GM23338 (cell line): ENCODE measurements around the gene ARHGAP1. TPM values are rescaled to one million over a fixed set of nuclear protein-coding genes. Genes with fewer than 3 reads are reported as not detected.

Source experiments
- ATAC-seq: fragments of 200-7000 bp; cut with Tn5 transposase; 3 replicates; pipeline ENCODE4 v1.9.1; 2020
- DNase-seq: peaks from one replicate; pipeline ENCODE4 v3.0.0-alpha.2; 2015; ENCODE audit warnings: low spot score
- H2AFZ ChIP-seq: fragments of 200-600 bp; sonication (generic); 2 replicates; pipeline ENCODE4 v1.8.0; 2016; ENCODE audit warnings: antibody characterized with exemption, mild to moderate bottlenecking, moderate library complexity
- H3F3A ChIP-seq: fragments of 200-600 bp; sonication (generic); replicated peaks from 2 replicates; pipeline ENCODE4 v1.8.0; 2017; ENCODE audit warnings: antibody characterized with exemption, mixed run types, low read depth
- H3K27ac ChIP-seq: fragments of 200-600 bp; sonication (generic); 2 replicates; pipeline ENCODE4 v1.6.1; 2016; ENCODE audit warnings: low read depth
- H3K27me3 ChIP-seq: fragments of 200-600 bp; sonication (generic); 2 replicates; pipeline ENCODE4 v1.8.0; 2016; ENCODE audit warnings: mild to moderate bottlenecking, mixed run types, moderate library complexity; ENCODE audit not compliant: insufficient read depth
- H3K36me3 ChIP-seq: fragments of 200-600 bp; sonication (generic); 2 replicates; pipeline ENCODE4 v1.8.0; 2016; ENCODE audit warnings: mild to moderate bottlenecking; ENCODE audit not compliant: insufficient read depth
- H3K4me1 ChIP-seq: fragments of 200-600 bp; sonication (generic); 2 replicates; pipeline ENCODE4 v1.8.0; 2016; ENCODE audit warnings: mild to moderate bottlenecking, moderate library complexity; ENCODE audit not compliant: insufficient read depth
- H3K4me2 ChIP-seq: fragments of 200-600 bp; sonication (generic); 2 replicates; pipeline ENCODE4 v1.7.1; 2017; ENCODE audit warnings: mixed run types
- H3K4me3 ChIP-seq: fragments of 200-600 bp; sonication (generic); 2 replicates; pipeline ENCODE4 v1.6.1; 2016; ENCODE audit warnings: mixed run types
- H3K79me2 ChIP-seq: fragments of 200-600 bp; sonication (generic); replicated peaks from 2 replicates; pipeline ENCODE4 v1.8.0; 2017; ENCODE audit warnings: mild to moderate bottlenecking; ENCODE audit not compliant: insufficient read depth
- H3K9me2 ChIP-seq: fragments of 200-600 bp; sonication (generic); 2 replicates; pipeline ENCODE4 v1.8.0; 2017; ENCODE audit not compliant: insufficient read depth
- H4K20me1 ChIP-seq: fragments of 200-600 bp; sonication (generic); replicated peaks from 2 replicates; pipeline ENCODE4 v1.8.0; 2017; ENCODE audit warnings: mild to moderate bottlenecking; ENCODE audit not compliant: insufficient read depth
- H3K27ac Mint-ChIP-seq: 2 replicates; pipeline ENCODE4 v1.8.0; 2020; ENCODE audit warnings: inconsistent platforms, mild to moderate bottlenecking, moderate library complexity, mixed read lengths
- H3K27me3 Mint-ChIP-seq: 3 replicates; pipeline ENCODE4 v1.8.0; 2022; ENCODE audit warnings: low read depth, mild to moderate bottlenecking, moderate library complexity, mixed read lengths, inconsistent platforms; ENCODE audit not compliant: insufficient read depth, poor library complexity
- H3K36me3 Mint-ChIP-seq: 3 replicates; pipeline ENCODE4 v1.8.0; 2021; ENCODE audit warnings: low read depth, mild to moderate bottlenecking, inconsistent platforms, moderate library complexity, mixed read lengths
- H3K4me1 Mint-ChIP-seq: 3 replicates; pipeline ENCODE4 v1.8.0; 2020; ENCODE audit warnings: mild to moderate bottlenecking, inconsistent platforms, mixed read lengths
- H3K4me3 Mint-ChIP-seq: 3 replicates; pipeline ENCODE4 v1.8.0; 2021; ENCODE audit warnings: moderate library complexity, mild to moderate bottlenecking, inconsistent platforms, mixed read lengths
- H3K9me3 Mint-ChIP-seq: 3 replicates; pipeline ENCODE4 v1.8.0; 2020; ENCODE audit warnings: moderate library complexity, mild to moderate bottlenecking, inconsistent platforms, mixed read lengths
- CREB1 ChIP-seq: fragments of 250-450 bp; sonication (Bioruptor Pico); IDR thresholded peaks from 2 replicates; pipeline ENCODE4 v1.5.0; 2020; ENCODE audit warnings: low read depth, mild to moderate bottlenecking, moderate library complexity
- EZH2 ChIP-seq: fragments of 200-600 bp; sonication (generic); IDR thresholded peaks from one replicate; pipeline ENCODE4 v1.8.0; 2017; ENCODE audit warnings: antibody characterized with exemption, mild to moderate bottlenecking, low read depth; ENCODE audit not compliant: unreplicated experiment
- EZH2phosphoT487 ChIP-seq: fragments of 200-600 bp; sonication (generic); IDR thresholded peaks from one replicate; pipeline ENCODE4 v1.8.1; 2018; ENCODE audit warnings: antibody characterized with exemption; ENCODE audit not compliant: unreplicated experiment
- JUNB ChIP-seq: IDR thresholded peaks from one replicate; pipeline ENCODE4 v1.6.1; 2016; ENCODE audit warnings: antibody characterized with exemption; ENCODE audit not compliant: unreplicated experiment
- NANOG ChIP-seq: IDR thresholded peaks from 2 replicates; pipeline ENCODE4 v1.6.1; 2016; ENCODE audit warnings: antibody characterized with exemption, borderline replicate concordance
- POLR2AphosphoS5 ChIP-seq: IDR thresholded peaks from 2 replicates; pipeline ENCODE4 v1.6.1; 2016; ENCODE audit warnings: antibody characterized with exemption, low read depth
- STAT1 ChIP-seq: IDR thresholded peaks from one replicate; pipeline ENCODE4 v1.6.1; 2016; ENCODE audit warnings: antibody characterized with exemption; ENCODE audit not compliant: unreplicated experiment
- ZNF114 ChIP-seq: fragments of 250-450 bp; sonication (Bioruptor Pico); IDR thresholded peaks from 2 replicates; pipeline ENCODE4 v1.5.0; 2020; ENCODE audit warnings: mild to moderate bottlenecking, moderate library complexity
- ZNF331 ChIP-seq: fragments of 250-450 bp; sonication (Bioruptor Pico); IDR thresholded peaks from 2 replicates; pipeline ENCODE4 v1.5.0; 2020; ENCODE audit warnings: low read depth, mild to moderate bottlenecking, moderate library complexity
- polyA plus RNA-seq: library from polyadenylated mRNA; unstranded; fragments of >200 nt; fragmentation: Nextera tagmentation; extraction: Ambion mirVana; gene quantifications from 2 replicates; pipeline ENCODE4 v1.2.1, GENCODE V29; 2016
- total RNA-seq: library from RNA; depleted of rRNA; stranded (reverse); fragments of >200 nt; shearing (Covaris generic); gene quantifications from 2 replicates; pipeline ENCODE4 v1.2.3, GENCODE V29; 2014
- TF ChIP-seq, protein P1 (sequence below), 2 experiments: fragments of 200-600 bp in 1 of 2; sonication (generic) in 1 of 2; conservative IDR thresholded peaks; 2 replicates each; pipeline versions ENCODE4 v1.5.1 to v1.6.1; 2016 to 2017; ENCODE audit warnings: antibody characterized with exemption in 2 of 2, low read depth in 2 of 2, mild to moderate bottlenecking in 2 of 2, moderate library complexity in 1 of 2
- TF ChIP-seq, protein P2 (sequence below): fragments of 250-450 bp; sonication (Bioruptor Pico); IDR thresholded peaks from 2 replicates; pipeline ENCODE4 v1.5.0; 2020; ENCODE audit warnings: mild to moderate bottlenecking, moderate library complexity
- TF ChIP-seq, protein P3 (sequence below): IDR thresholded peaks from 2 replicates; pipeline ENCODE4 v1.6.1; 2016; ENCODE audit warnings: antibody characterized with exemption
- TF ChIP-seq, protein P4 (sequence below): IDR thresholded peaks from one replicate; pipeline ENCODE4 v1.6.1; 2018; ENCODE audit warnings: antibody characterized with exemption; ENCODE audit not compliant: unreplicated experiment

ARHGAP1 gene
- total and polyA plus RNA-seq, 2 experiments from 2014 or later: 23.4 to 38.1 TPM

DNA sequence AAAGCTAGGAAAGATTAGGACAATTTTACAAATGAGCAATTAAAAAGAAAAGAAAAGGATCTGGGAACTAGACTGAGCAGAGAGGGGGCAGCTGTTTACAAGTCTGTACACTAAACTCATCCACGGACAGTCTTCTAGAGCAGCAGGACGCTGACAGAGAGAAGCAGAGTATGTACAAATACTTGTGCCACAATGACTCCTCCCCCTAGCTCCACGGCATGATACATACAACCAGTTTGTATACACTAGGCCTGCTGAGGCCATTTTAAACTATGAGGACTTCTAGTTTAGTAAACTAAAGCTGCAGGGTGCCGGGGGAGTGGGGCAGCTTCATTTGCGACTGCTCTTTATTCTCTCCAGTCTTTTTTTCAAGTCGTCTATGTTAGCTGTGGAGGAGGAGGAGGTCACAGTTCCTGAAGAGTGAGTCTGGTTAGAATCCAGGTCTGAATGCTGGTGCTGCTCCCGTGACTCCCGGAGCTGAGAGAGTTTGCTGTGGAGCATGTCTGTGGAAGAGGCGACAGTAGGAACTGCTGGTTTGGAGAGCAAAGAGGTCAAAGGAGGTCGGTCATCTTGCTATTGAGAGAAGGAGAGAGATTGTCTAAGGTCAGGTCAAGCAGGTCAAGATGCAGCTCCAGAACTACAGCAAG, 43.4 kb upstream of the ARHGAP1 start:
- H3K4me1 ChIP-seq: no peaks in the 10 kb centered on the region
- Mint-ChIP-seq H3K27ac (no peak overlapping the region), H3K4me3 (no peak overlapping the region; the same call in 2 of the 3 replicates), H3K36me3 (peaks cover 73% of the 10 kb centered on the region), H3K27me3 (peaks cover 1% of the 10 kb centered on the region), H3K9me3 (no peaks in the 10 kb centered on the region), H3K4me1 (peaks cover 4% of the 10 kb centered on the region; the same call in 2 of the 3 replicates)
- H2AFZ ChIP-seq: no peak overlapping the region
- H3K9me2 ChIP-seq: no peaks in the 10 kb centered on the region
- peaks cover 3% of the 10 kb centered on the region for H4K20me1 ChIP-seq
- no peak for TF ChIP-seq ZNF331 (CRISPR knock-in tag)
- no peak for TF ChIP-seq JUNB
- no peak for TF ChIP-seq EZH2
- TF ChIP-seq, protein P1, sequence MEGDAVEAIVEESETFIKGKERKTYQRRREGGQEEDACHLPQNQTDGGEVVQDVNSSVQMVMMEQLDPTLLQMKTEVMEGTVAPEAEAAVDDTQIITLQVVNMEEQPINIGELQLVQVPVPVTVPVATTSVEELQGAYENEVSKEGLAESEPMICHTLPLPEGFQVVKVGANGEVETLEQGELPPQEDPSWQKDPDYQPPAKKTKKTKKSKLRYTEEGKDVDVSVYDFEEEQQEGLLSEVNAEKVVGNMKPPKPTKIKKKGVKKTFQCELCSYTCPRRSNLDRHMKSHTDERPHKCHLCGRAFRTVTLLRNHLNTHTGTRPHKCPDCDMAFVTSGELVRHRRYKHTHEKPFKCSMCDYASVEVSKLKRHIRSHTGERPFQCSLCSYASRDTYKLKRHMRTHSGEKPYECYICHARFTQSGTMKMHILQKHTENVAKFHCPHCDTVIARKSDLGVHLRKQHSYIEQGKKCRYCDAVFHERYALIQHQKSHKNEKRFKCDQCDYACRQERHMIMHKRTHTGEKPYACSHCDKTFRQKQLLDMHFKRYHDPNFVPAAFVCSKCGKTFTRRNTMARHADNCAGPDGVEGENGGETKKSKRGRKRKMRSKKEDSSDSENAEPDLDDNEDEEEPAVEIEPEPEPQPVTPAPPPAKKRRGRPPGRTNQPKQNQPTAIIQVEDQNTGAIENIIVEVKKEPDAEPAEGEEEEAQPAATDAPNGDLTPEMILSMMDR (conservative IDR thresholded peaks at IDR 0.05; ENCODE audit: low read depth in 2 of 2): no peak
- no peak for TF ChIP-seq CREB1 (CRISPR knock-in tag)
- no peak for TF ChIP-seq EZH2phosphoT487
- no peak for TF ChIP-seq STAT1
- TF ChIP-seq, protein P2, sequence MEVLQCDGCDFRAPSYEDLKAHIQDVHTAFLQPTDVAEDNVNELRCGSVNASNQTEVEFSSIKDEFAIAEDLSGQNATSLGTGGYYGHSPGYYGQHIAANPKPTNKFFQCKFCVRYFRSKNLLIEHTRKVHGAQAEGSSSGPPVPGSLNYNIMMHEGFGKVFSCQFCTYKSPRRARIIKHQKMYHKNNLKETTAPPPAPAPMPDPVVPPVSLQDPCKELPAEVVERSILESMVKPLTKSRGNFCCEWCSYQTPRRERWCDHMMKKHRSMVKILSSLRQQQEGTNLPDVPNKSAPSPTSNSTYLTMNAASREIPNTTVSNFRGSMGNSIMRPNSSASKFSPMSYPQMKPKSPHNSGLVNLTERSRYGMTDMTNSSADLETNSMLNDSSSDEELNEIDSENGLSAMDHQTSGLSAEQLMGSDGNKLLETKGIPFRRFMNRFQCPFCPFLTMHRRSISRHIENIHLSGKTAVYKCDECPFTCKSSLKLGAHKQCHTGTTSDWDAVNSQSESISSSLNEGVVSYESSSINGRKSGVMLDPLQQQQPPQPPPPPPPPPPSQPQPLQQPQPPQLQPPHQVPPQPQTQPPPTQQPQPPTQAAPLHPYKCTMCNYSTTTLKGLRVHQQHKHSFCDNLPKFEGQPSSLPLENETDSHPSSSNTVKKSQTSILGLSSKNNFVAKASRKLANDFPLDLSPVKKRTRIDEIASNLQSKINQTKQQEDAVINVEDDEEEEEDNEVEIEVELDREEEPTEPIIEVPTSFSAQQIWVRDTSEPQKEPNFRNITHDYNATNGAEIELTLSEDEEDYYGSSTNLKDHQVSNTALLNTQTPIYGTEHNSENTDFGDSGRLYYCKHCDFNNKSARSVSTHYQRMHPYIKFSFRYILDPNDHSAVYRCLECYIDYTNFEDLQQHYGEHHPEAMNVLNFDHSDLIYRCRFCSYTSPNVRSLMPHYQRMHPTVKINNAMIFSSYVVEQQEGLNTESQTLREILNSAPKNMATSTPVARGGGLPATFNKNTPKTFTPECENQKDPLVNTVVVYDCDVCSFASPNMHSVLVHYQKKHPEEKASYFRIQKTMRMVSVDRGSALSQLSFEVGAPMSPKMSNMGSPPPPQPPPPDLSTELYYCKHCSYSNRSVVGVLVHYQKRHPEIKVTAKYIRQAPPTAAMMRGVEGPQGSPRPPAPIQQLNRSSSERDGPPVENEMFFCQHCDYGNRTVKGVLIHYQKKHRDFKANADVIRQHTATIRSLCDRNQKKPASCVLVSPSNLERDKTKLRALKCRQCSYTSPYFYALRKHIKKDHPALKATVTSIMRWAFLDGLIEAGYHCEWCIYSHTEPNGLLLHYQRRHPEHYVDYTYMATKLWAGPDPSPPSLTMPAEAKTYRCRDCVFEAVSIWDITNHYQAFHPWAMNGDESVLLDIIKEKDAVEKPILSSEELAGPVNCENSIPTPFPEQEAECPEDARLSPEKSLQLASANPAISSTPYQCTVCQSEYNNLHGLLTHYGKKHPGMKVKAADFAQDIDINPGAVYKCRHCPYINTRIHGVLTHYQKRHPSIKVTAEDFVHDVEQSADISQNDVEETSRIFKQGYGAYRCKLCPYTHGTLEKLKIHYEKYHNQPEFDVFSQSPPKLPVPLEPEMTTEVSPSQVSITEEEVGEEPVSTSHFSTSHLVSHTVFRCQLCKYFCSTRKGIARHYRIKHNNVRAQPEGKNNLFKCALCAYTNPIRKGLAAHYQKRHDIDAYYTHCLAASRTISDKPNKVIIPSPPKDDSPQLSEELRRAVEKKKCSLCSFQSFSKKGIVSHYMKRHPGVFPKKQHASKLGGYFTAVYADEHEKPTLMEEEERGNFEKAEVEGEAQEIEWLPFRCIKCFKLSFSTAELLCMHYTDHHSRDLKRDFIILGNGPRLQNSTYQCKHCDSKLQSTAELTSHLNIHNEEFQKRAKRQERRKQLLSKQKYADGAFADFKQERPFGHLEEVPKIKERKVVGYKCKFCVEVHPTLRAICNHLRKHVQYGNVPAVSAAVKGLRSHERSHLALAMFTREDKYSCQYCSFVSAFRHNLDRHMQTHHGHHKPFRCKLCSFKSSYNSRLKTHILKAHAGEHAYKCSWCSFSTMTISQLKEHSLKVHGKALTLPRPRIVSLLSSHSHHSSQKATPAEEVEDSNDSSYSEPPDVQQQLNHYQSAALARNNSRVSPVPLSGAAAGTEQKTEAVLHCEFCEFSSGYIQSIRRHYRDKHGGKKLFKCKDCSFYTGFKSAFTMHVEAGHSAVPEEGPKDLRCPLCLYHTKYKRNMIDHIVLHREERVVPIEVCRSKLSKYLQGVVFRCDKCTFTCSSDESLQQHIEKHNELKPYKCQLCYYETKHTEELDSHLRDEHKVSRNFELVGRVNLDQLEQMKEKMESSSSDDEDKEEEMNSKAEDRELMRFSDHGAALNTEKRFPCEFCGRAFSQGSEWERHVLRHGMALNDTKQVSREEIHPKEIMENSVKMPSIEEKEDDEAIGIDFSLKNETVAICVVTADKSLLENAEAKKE (CRISPR knock-in tag): no peak
- TF ChIP-seq POLR2AphosphoS5: no peak
- TF ChIP-seq, protein P3, sequence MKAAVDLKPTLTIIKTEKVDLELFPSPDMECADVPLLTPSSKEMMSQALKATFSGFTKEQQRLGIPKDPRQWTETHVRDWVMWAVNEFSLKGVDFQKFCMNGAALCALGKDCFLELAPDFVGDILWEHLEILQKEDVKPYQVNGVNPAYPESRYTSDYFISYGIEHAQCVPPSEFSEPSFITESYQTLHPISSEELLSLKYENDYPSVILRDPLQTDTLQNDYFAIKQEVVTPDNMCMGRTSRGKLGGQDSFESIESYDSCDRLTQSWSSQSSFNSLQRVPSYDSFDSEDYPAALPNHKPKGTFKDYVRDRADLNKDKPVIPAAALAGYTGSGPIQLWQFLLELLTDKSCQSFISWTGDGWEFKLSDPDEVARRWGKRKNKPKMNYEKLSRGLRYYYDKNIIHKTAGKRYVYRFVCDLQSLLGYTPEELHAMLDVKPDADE: no peak
- no peak for TF ChIP-seq ZNF114
- no peak for TF ChIP-seq NANOG
- TF ChIP-seq, protein P4, sequence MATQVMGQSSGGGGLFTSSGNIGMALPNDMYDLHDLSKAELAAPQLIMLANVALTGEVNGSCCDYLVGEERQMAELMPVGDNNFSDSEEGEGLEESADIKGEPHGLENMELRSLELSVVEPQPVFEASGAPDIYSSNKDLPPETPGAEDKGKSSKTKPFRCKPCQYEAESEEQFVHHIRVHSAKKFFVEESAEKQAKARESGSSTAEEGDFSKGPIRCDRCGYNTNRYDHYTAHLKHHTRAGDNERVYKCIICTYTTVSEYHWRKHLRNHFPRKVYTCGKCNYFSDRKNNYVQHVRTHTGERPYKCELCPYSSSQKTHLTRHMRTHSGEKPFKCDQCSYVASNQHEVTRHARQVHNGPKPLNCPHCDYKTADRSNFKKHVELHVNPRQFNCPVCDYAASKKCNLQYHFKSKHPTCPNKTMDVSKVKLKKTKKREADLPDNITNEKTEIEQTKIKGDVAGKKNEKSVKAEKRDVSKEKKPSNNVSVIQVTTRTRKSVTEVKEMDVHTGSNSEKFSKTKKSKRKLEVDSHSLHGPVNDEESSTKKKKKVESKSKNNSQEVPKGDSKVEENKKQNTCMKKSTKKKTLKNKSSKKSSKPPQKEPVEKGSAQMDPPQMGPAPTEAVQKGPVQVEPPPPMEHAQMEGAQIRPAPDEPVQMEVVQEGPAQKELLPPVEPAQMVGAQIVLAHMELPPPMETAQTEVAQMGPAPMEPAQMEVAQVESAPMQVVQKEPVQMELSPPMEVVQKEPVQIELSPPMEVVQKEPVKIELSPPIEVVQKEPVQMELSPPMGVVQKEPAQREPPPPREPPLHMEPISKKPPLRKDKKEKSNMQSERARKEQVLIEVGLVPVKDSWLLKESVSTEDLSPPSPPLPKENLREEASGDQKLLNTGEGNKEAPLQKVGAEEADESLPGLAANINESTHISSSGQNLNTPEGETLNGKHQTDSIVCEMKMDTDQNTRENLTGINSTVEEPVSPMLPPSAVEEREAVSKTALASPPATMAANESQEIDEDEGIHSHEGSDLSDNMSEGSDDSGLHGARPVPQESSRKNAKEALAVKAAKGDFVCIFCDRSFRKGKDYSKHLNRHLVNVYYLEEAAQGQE: no peak
- no peak overlapping the region for H3K4me2 ChIP-seq
- peaks cover 54% of the 10 kb centered on the region for H3K36me3 ChIP-seq
- no peak for DNase-seq
- no peak overlapping the region for H3K4me3 ChIP-seq
- no peak for ATAC-seq
- H3K79me2 ChIP-seq: no peaks in the 10 kb centered on the region
- no peak overlapping the region for H3K27ac ChIP-seq
- no peaks in the 10 kb centered on the region for H3K27me3 ChIP-seq
- H3F3A ChIP-seq: peaks cover 13% of the 10 kb centered on the region; the same call in 1 of the 2 replicates
